ENCODE measurements around the gene HDDC2.

Gene HDDC2, protein sequence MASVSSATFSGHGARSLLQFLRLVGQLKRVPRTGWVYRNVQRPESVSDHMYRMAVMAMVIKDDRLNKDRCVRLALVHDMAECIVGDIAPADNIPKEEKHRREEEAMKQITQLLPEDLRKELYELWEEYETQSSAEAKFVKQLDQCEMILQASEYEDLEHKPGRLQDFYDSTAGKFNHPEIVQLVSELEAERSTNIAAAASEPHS

GRCh38 chr6:125301435-125302391 is at the start of gene HDDC2:
HDDC2 (minus strand) TSS chr6:125301967; CDS start chr6:125301932, 35 bp downstream.
- H3K9ac ChIP-seq, result peak within 1 kb of the TSS; percentile 98
- H3K4me3 ChIP-seq, result peak within 1 kb of the TSS; percentile 97
- H3K27me3 ChIP-seq, result no peaks in the 10 kb centered on the region
- peaks cover 19% of the 10 kb centered on the region for H3K4me1 ChIP-seq
- no peaks in the 10 kb centered on the region; the same call in 1 of the 2 replicates for H3K9me3 ChIP-seq
- H3K36me3 ChIP-seq, result peaks cover 35% of the 10 kb centered on the region
- peaks cover 10% of the 10 kb centered on the region; the same call in 1 of the 2 replicates for H4K20me1 ChIP-seq
- no peak for TF ChIP-seq Cebpa-rat (IDR thresholded peaks at IDR 0.05)
- peak within 1 kb of the TSS; percentile 98 for H3K27ac ChIP-seq
- peak within 1 kb of the TSS; percentile 90 for H3K4me2 ChIP-seq

GRCh38 chr6:125346926-125347563 is 45.3 kb upstream of the HDDC2 start:
- Histone ChIP-seq H3K4me2 (peak overlapping the region; percentile 92), H3K27ac (peak overlapping the region; percentile 98)

DNA sequence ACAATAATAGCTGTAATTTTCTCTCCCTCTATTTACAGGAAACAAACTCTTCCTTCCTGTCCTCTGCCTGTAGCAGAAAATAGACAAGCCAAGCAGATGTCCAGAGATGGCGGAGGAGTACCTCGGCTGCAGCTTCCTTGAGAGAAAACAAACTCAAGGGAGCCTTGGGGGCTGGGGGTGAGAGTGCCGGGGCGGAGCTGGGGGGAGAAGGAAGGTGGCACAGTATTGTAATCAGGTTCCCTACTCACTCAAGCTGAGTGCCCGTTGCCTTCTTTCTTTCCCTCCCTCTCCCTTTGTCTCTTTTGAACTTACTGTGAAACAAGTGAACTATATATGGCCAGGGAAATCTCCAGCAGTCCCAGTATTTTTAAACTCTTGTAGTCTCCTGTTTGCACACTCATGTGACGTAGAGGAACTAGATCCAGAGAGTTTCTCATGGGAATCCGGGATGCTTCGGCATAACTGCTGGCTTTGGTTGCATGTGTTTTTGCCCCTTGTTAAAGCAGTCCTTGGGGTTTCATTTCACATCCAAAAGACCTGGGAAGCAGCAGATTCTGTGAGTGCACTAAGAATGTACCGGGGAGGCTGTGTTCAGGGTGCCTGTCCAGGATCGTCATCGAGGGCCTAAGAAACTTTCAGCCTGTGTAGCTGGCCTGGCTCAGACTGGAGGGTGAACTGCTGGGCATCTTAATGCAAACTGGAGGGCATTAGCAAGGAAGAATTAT is 44.6 kb upstream of the HDDC2 start:
- Histone ChIP-seq H3K36me3 (no peaks in the 10 kb centered on the region), H3K27ac (peak overlapping the region; percentile 98), H3K9me3 (peaks cover 13% of the 10 kb centered on the region), H4K20me1 (no peaks in the 10 kb centered on the region), H3K4me2 (peak overlapping the region; percentile 92), H3K4me3 (peak overlapping the region; percentile 60), H3K4me1 (peaks cover 64% of the 10 kb centered on the region), H3K9ac (peak overlapping the region; percentile 91), H3K27me3 (no peaks in the 10 kb centered on the region)
- no peak for TF ChIP-seq Cebpa-rat (IDR thresholded peaks at IDR 0.05)

More at GRCh38 chr6:125346926-125347563, 45.3 kb upstream of the HDDC2 start:
- Histone ChIP-seq H3K4me3 (peak overlapping the region; percentile 60), H3K4me1 (peaks cover 64% of the 10 kb centered on the region), H3K36me3 (no peaks in the 10 kb centered on the region), H4K20me1 (no peaks in the 10 kb centered on the region), H3K9me3 (peaks cover 7% of the 10 kb centered on the region; the same call in 1 of the 2 replicates), H3K27me3 (no peaks in the 10 kb centered on the region), H3K9ac (peak overlapping the region; percentile 91)
- no peak for TF ChIP-seq Cebpa-rat (IDR thresholded peaks at IDR 0.05)

GRCh38 chr6:125341460-125341859 is 39.7 kb upstream of the HDDC2 start:
- no peak overlapping the region for H3K4me2 ChIP-seq

DNA sequence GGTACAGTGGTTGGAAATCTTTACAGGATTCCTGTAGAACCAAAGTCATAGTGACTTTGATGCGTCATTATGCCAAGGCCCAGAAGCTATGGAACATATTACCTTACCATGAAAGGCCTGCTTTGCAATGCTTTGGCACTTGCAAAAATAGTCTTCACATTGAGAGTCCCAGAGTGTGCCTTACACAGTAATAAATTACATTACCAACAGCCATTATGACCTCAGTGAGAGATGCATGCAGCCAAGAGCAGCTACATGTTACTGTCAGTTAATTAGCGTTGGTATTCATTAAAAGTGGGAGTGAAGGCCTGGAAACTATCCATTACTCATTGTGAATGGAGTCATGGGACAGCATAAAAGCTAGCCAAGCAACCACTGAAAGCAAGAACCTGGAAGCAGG is 39.2 kb upstream of the HDDC2 start:
- H4K20me1 ChIP-seq, result no peaks in the 10 kb centered on the region
- H3K9ac ChIP-seq, result no peak overlapping the region
- peaks cover 13% of the 10 kb centered on the region for H3K9me3 ChIP-seq
- H3K27me3 ChIP-seq, result no peaks in the 10 kb centered on the region
- H3K4me3 ChIP-seq, result no peak overlapping the region
- TF ChIP-seq Cebpa-rat (IDR thresholded peaks at IDR 0.05), result no peak
- no peak overlapping the region for H3K4me2 ChIP-seq
- H3K4me1 ChIP-seq, result peaks cover 50% of the 10 kb centered on the region
- H3K27ac ChIP-seq, result no peak overlapping the region
- no peaks in the 10 kb centered on the region for H3K36me3 ChIP-seq

More at GRCh38 chr6:125341460-125341859, 39.7 kb upstream of the HDDC2 start:
- Histone ChIP-seq H3K4me3 (no peak overlapping the region), H3K36me3 (no peaks in the 10 kb centered on the region), H3K9me3 (peaks cover 13% of the 10 kb centered on the region), H4K20me1 (no peaks in the 10 kb centered on the region), H3K27me3 (no peaks in the 10 kb centered on the region), H3K9ac (no peak overlapping the region), H3K27ac (no peak overlapping the region), H3K4me1 (peaks cover 47% of the 10 kb centered on the region)
- TF ChIP-seq Cebpa-rat (IDR thresholded peaks at IDR 0.05), result no peak

DNA sequence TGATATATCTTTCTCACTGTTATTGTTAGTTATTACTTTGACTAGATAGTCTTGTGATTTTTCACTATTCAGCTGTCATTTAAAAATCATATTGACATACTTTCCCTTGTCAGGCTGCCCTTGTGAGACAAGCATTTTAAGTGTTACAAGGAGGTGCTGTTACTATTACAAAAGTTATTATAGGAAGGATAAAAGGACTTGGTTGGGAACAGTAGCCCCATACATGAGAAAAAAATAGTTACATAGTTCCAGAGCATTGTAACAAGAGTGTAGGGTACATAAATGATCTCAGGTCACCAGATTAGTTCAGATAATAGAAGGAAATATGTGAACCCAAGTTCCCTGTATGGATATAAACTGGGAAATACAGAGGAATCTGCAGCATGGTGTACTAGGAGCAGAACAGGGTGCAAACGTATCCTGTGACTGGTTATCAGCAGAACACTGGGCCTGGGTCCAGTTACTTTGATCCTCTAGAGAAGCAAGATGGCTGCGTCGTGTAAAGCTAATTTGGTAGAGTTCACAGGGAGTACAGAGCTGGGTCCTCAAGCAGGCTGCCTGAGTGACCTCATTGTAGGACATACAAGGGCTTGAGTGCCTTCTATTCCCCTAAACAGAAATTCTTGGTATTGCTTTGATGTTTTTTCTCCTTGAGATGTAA is 38.5 kb upstream of the HDDC2 start:
- Histone ChIP-seq H3K4me3 (no peak overlapping the region), H3K4me1 (peaks cover 50% of the 10 kb centered on the region), H3K27me3 (no peaks in the 10 kb centered on the region), H3K27ac (no peak overlapping the region), H3K9ac (no peak overlapping the region), H3K4me2 (no peak overlapping the region), H4K20me1 (no peaks in the 10 kb centered on the region), H3K36me3 (no peaks in the 10 kb centered on the region), H3K9me3 (peaks cover 13% of the 10 kb centered on the region)
- TF ChIP-seq Cebpa-rat (IDR thresholded peaks at IDR 0.05), result no peak

GRCh38 chr6:125339653-125340052 is 37.9 kb upstream of the HDDC2 start:
- Histone ChIP-seq H3K4me2 (no peak overlapping the region), H3K4me3 (no peak overlapping the region), H3K9me3 (peaks cover 13% of the 10 kb centered on the region), H3K27me3 (no peaks in the 10 kb centered on the region), H4K20me1 (no peaks in the 10 kb centered on the region), H3K36me3 (no peaks in the 10 kb centered on the region), H3K9ac (no peak overlapping the region), H3K27ac (no peak overlapping the region), H3K4me1 (peaks cover 43% of the 10 kb centered on the region)
- no peak for TF ChIP-seq Cebpa-rat (IDR thresholded peaks at IDR 0.05)

- peaks cover 19% of the 10 kb centered on the region for H3K9me3 ChIP-seq
- no peak overlapping the region for H3K27ac ChIP-seq
- no peak overlapping the region for H3K4me3 ChIP-seq
- H3K27me3 ChIP-seq, result no peaks in the 10 kb centered on the region
- no peaks in the 10 kb centered on the region for H3K36me3 ChIP-seq
- no peak overlapping the region for H3K9ac ChIP-seq
- H4K20me1 ChIP-seq, result no peaks in the 10 kb centered on the region
- H3K4me2 ChIP-seq, result no peak overlapping the region
- no peak for TF ChIP-seq Cebpa-rat (IDR thresholded peaks at IDR 0.05)
- H3K4me1 ChIP-seq, result peaks cover 30% of the 10 kb centered on the region
Observed at GRCh38 chr6:125338381-125338780, 36.6 kb upstream of the HDDC2 start.

- no peak for TF ChIP-seq Cebpa-rat (IDR thresholded peaks at IDR 0.05)
- Histone ChIP-seq H3K4me2 (no peak overlapping the region), H3K9me3 (peaks cover 18% of the 10 kb centered on the region), H3K36me3 (no peaks in the 10 kb centered on the region), H4K20me1 (no peaks in the 10 kb centered on the region), H3K4me3 (no peak overlapping the region), H3K27ac (no peak overlapping the region), H3K9ac (no peak overlapping the region), H3K4me1 (peaks cover 24% of the 10 kb centered on the region), H3K27me3 (no peaks in the 10 kb centered on the region)
Observed at GRCh38 chr6:125337706-125338105, 35.9 kb upstream of the HDDC2 start.

Measured in BLaER1 (cell line).